ENCODE results near the gene HOXC10. TPM values are rescaled to one million over a fixed set of nuclear protein-coding genes. Genes with fewer than 3 reads are reported as not detected.
A peak's percentile ranks its signal among the peaks of the same experiment; 100 is the strongest.

HOXC10 gene
- total and polyA plus RNA-seq, 10 of the 15 experiments (the other 5 are each of a cell fraction or from before 2014, with no cell fraction given): 0.59 TPM; not detected in 9

DNA sequence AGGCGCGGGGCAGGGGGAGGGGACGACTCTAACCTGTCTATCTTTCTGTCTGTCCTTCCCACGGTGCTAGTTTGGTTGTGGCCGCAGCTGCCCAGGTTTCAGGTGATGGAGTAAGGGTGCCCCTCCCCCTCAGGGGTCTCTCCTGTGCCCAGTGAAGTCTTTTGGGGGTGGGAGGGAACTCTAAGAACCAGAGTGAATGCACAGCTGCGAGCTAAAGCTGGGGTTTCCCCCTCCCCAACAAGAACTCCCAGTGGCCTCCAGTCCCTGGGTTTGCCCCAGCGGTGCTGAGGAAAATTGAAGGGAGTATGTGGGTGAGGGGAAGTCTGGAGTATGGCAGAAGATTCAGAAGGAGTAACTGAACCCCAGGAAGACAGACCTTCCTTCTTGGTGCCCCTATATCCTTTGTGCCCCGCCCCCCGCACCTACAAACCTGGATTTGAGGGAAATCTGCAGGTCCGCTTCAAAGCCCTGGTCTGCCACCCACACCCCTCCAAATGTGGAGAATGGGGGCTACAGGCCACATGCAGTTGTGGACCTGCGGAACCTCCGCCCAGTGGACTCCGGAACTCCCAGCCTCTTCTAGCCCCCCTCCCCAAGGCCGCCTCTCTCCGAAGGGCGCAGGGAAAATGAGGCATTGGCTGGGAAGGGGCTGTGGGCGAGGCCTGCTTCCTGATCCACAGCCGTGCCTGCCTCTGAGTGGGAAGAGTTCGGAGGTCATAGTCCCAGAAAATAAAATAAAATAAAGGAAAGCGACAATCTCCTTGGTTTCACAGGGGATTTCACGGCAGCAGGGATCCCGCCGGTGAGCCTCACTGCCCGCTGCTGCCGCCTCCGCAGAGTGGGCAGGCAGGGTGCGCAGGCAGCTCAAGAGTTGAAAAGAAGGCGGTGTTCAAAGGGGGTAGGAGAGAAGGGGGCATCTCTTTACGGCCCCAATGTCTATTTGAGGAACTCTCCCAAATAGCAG, 11.6 kb downstream of the HOXC10 start:
- peak overlapping the region; percentile 38; the same call in 1 of the 2 replicates for H2AFZ ChIP-seq (ENCODE audit: control insufficient read depth, low read depth, low read length)
- H3K4me3 ChIP-seq: peak overlapping the region; percentile 54
- H3K36me3 ChIP-seq (ENCODE audit: control insufficient read depth in 2 of 2, insufficient read depth in 2 of 2, low read length in 1 of 2): no peaks in the 10 kb centered on the region
- ATAC-seq: peak; percentile 21
- SMC1A ChIA-PET (ENCODE audit: uncharacterized antibody, unreplicated experiment): interaction anchor here (0.9 to 1.7 kb wide), 9 partner anchors 9 to 232 kb away, joined by 3 to 7 read pairs (median 4); partner anchors contain the start of genes HOXC10 and SMUG1
- no peak overlapping the region for H3K27ac ChIP-seq (ENCODE audit: control insufficient read depth, insufficient read depth)
- POLR2A ChIA-PET: interaction anchor here (0.9 to 1.3 kb wide), 2 partner anchors 10 to 36 kb away, joined by 3 to 4 read pairs; no protein-coding TSS in a partner anchor
- CTCF ChIA-PET: interaction anchor here (0.8 to 4.2 kb wide), 7 partner anchors 9 to 211 kb away, joined by 3 to 20 read pairs (median 6); partner anchors contain the start of genes HOXC10 and SMUG1
- no peaks in the 10 kb centered on the region for H4K20me1 ChIP-seq (ENCODE audit: control insufficient read depth, insufficient read depth)
- no peak for DNase-seq (ENCODE audit: low read depth, low spot score)
- FAIRE-seq: peak; percentile 31
- no peaks in the 10 kb centered on the region for H3K79me2 ChIP-seq (ENCODE audit: control insufficient read depth, insufficient read depth, low read length)
- peaks cover 7% of the 10 kb centered on the region for H3K4me1 ChIP-seq (ENCODE audit: control insufficient read depth, insufficient read depth, low read length)
- in situ Hi-C loops (cut with MboI) (no loop called here), intact Hi-C loops (cut with micrococcal nuclease; ENCODE audit: unreplicated experiment) (no loop called here)
- no TSS peak for BruUV-seq (replicated peaks)
- no peak for TF ChIP-seq CREB1 (IDR thresholded peaks at IDR 0.05; ENCODE audit: low read depth)
- TF ChIP-seq PKNOX1 (IDR thresholded peaks at IDR 0.05): 0 out of 2 replicates have a peak, but pooled peaks have one; percentile 22
- TF ChIP-seq EZH2 (IDR thresholded peaks at IDR 0.05; ENCODE audit: borderline replicate concordance, control insufficient read depth, low read depth, low read length): 0 out of 2 replicates have a peak, but pooled peaks have one; percentile 18
- TF ChIP-seq TCF12 (IDR thresholded peaks at IDR 0.05; ENCODE audit: low read depth, low read length): 0 out of 2 replicates have a peak, but pooled peaks have one; percentile 16
- RAD21 ChIA-PET (ENCODE audit: unreplicated experiment): interaction anchor here (0.9 to 1.0 kb wide), 2 partner anchors 9 to 57 kb away, joined by 3 read pairs; partner anchors contain the start of gene HOXC4
- peaks cover 27 to 50% of the 10 kb centered on the region in 2 experiments for H3K27me3 ChIP-seq (replicated peaks in 1 of 2; ENCODE audit: control insufficient read depth in 2 of 2, insufficient read depth in 2 of 2, low read length in 1 of 2)
- H3K9ac ChIP-seq (ENCODE audit: control insufficient read depth, insufficient read depth, low read length): peak overlapping the region; percentile 30; the same call in 1 of the 2 replicates
- no peaks in the 10 kb centered on the region for H3K9me3 ChIP-seq (replicated peaks; ENCODE audit: control insufficient read depth, insufficient read depth, low read length)
- H3K4me2 ChIP-seq (ENCODE audit: control insufficient read depth, insufficient read depth): peak overlapping the region; percentile 85
- 40% methylated on average over 29 of the region's 29 CpGs for WGBS (ENCODE audit: insufficient coverage, insufficient replicate concordance, low lambda C conversion rate, missing lambda C conversion rate)
